Peyer's patch (tissue), 4 donors: ENCODE results near the gene CHST12.

ENCODE experiments used
- CTCF ChIP-seq, 6 experiments: fragments of 450-650 bp in 4 of 6; fragments of 200-600 bp in 2 of 6; sonication (generic) in 1 of 6; IDR thresholded peaks; one replicate each; pipeline ENCODE4 v1.5.1; 2017 to 2019; ENCODE audit warnings: antibody characterized with exemption in 6 of 6, mild to moderate bottlenecking in 3 of 6, moderate library complexity in 1 of 6
- POLR2A ChIP-seq, 2 donors: fragments of 450-650 bp; IDR thresholded peaks; one replicate each; pipeline ENCODE4 v1.5.1; 2017; ENCODE audit warnings: antibody characterized with exemption in 2 of 2, mild to moderate bottlenecking in 2 of 2, moderate library complexity in 2 of 2

- TF ChIP-seq CTCF (IDR thresholded peaks at IDR 0.05) (no peak), POLR2A (IDR thresholded peaks at IDR 0.05) (no peak)
Measured at GRCh38 chr7:2465928-2466327, 62.5 kb downstream of the CHST12 start.
